Endothelial cell of hepatic sinusoid (primary cell): ENCODE measurements around the gene SERPINA1.

Experiments used
- in situ Hi-C: cut with HindIII; loops from 2 replicates; pipeline ENCODE4 v1.10.0; 2017; ENCODE audit warnings: low sequenced_read_pairs

The SERPINA1 gene

DNA sequence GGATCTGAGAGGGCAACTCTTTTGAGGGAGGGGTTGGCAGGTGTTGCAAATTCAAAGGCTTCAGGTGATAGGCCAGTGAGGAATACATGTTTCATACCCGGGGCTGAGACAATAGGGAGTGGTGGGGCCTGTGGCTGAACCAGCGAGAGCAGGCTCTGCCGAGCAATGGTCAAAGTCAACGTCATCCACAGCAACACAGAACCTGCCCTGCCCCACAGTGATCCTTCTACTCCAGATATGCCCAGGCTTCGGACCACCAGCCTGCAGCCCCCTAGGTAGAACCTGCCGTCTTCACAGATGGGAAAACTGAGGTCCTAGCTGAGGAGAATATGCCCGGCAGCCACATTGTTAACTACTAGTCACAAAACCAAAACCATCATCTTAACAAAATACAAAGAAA is 4.1 kb downstream of the SERPINA1 start:
- in situ Hi-C loops = no loop called here

DNA sequence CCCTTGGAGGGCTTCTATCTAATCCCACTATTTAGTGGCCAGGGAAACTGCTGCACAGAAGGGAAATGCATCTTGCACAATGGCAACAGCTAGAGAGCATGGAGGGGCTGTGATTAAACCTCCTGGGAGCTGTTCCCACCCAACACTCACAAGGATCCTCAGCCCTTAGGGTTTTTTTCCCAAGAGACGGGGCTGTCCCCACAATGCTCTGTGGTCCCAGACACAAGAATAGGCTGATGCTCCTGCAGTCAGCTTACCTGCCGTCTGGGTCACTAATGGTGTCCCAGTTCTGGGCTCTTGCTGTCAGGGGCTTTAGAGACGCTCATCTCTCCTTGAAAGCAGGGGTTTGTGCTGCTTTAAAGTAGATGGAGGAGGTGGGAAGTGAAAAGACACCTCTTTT is 4.6 kb downstream of the SERPINA1 start:
- in situ Hi-C loops = no loop called here

DNA sequence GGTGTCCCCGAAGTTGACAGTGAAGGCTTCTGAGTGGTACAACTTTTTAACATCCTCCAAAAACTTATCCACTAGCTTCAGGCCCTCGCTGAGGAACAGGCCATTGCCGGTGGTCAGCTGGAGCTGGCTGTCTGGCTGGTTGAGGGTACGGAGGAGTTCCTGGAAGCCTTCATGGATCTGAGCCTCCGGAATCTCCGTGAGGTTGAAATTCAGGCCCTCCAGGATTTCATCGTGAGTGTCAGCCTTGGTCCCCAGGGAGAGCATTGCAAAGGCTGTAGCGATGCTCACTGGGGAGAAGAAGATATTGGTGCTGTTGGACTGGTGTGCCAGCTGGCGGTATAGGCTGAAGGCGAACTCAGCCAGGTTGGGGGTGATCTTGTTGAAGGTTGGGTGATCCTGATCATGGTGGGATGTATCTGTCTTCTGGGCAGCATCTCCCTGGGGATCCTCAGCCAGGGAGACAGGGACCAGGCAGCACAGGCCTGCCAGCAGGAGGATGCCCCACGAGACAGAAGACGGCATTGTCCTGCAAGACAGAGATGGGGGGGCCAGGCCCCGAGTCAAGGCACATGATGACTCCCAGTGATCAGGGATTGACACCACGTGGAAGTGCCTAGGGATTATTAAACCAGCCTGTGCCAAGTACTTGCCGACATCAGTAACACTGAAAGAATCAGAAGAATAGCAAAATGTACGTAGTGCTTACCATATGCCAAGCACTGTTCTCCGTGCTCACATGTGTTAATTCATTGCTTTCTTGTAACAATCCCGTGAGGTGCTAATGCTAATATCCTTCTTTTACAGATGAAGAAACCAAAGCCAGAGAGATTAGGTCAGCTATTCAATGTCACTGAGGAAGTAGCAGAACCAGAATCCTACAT is 5.4 kb downstream of the SERPINA1 start:
- in situ Hi-C loops = no loop called here

DNA sequence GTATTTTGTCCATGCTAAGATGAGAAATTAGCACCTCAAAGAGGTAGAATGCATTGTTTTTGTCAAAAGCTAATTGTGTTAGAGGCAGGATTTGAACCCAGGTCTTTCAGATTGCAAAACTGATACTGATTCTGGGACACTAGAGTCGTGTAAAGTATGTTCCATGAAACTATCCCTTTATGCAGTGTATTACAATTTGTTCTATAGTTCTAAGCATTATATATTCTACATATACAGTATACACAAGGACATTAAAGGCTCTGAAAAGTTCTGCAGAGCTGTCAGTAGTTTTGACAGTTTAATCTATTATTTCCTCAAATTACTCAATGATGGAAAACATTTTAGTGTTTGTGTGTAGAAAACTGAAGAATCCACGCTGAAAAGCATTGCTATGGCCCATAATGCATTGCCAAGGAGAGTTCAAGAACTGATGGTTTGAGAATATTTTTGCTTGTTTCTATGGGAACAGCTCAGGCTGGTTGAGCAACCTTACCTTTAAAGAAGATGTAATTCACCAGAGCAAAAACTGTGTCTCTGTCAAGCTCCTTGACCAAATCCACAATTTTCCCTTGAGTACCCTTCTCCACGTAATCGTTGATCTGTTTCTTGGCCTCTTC is 6.2 kb downstream of the SERPINA1 start:
- in situ Hi-C loops = no loop called here

DNA sequence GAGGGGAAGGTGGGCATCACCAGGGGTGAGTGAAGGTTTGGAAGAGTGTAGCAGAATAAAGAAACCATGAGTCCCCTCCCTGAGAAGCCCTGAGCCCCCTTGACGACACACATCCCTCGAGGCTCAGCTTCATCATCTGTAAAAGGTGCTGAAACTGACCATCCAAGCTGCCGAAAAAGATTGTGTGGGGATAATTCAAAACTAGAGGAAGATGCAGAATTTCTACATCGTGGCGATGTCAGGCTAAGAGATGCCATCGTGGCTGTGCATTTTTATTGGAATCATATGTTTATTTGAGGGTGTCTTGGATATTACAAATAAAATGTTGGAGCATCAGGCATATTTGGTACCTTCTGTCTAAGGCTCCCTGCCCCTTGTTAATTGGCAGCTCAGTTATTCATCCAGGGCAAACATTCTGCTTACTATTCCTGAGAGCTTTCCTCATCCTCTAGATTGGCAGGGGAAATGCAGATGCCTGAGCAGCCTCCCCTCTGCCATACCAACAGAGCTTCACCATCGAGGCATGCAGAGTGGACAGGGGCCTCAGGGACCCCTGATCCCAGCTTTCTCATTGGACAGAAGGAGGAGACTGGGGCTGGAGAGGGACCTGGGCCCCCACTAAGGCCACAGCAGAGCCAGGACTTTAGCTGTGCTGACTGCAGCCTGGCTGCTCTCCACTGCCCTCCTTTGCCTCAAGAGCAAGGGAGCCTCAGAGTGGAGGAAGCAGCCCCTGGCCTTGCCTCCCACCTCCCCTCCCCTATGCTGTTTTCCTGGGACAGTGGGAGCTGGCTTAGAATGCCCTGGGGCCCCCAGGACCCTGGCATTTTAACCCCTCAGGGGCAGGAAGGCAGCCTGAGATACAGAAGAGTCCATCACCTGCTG is 7.0 kb downstream of the SERPINA1 start:
- in situ Hi-C loops = no loop called here

DNA sequence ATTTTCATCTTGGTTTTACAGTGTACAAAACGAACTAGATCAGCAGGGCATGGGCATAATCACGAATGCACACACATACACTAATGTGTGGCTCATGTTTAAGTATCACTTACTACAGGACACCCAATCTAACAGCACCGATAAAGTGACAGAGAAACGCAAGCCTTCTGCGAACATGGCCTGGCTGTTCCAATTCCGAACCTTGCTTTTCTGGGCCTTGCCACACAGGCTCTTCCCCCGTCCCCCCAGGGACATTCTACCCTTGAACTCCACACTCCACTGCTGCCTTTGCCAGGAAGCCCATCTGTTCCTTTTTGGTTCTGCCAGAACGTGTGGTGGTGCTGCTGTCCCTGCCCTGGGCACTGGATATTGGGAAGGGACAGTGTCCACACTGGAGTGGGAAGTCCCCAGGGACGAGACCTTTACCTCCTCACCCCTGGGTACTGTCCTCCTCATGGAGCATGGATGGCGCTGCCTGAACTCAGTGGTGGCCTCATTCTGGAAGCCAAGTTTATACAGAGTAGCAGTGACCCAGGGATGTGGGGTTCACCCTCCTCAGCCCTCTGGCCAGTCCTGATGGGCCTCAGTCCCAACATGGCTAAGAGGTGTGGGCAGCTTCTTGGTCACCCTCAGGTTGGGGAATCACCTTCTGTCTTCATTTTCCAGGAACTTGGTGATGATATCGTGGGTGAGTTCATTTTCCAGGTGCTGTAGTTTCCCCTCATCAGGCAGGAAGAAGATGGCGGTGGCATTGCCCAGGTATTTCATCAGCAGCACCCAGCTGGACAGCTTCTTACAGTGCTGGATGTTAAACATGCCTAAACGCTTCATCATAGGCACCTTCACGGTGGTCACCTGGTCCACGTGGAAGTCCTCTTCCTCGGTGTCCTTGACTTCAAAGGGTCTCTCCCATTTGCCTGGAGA is 7.9 kb downstream of the SERPINA1 start:
- in situ Hi-C loops = no loop called here

DNA sequence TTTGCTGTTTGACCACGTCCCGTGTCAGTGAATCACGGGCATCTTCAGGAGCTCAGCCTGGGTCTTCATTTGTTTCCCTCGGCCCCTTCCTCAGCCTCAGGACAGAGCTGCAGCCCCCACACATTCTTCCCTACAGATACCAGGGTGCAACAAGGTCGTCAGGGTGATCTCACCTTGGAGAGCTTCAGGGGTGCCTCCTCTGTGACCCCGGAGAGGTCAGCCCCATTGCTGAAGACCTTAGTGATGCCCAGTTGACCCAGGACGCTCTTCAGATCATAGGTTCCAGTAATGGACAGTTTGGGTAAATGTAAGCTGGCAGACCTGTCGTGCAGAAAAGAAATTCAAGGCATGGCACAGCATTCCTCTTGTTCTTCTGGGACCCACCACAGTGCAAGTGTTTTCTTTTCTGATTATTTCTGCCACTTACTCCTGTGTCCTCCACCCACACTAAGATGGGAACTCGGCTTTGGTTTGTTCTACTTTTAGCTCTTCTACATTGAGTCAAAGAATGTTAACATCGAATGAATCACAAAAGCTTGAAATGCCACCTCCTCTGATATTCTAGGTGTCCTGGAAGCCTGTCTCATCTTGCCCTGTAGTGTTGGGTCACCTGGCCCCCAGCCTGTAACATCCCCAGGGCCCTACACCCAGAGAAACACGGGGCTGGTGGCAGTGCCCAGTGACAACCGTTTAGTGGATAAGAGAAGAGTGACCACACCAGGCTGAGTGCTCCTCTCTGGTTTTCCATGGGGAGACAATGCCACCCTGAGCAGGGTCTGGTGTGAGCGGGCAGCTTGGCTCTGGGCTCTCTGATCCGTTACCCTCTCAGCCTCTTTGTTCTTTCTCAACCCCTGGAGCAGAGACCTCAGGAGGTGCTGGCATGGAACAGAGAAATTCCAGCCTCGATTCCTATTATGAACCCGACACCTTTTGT is 8.8 kb downstream of the SERPINA1 start:
- in situ Hi-C loops = no loop called here

DNA sequence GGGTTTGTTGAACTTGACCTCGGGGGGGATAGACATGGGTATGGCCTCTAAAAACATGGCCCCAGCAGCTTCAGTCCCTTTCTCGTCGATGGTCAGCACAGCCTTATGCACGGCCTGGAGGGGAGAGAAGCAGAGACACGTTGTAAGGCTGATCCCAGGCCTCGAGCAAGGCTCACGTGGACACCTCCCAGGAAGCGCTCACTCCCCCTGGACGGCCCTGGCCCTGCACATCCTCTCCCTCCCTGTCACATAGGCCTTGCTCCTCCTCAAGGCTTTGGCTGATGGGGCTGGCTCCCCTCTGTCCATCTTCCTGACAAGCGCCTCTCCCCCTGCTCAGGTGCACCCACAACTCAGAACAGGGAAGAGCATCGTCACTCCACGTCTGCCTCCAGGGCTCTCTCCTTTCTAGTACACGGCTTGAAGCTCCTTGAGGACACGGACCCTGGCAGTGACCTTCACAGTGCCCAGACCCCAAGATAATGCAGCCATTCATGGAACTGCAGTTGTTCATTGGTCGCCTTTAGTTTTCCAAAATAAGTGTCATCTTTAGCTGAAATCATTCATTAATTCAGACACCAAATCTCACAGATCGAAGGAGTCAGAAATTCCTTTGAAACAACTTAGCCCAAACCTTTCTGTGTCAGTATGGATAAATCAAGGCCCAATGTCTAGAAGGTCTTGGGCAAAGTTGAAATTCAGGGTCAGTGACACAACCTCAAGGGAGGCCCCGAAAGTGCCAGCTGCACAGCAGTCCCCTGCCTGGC is 9.7 kb downstream of the SERPINA1 start:
- in situ Hi-C loops = no loop called here

DNA sequence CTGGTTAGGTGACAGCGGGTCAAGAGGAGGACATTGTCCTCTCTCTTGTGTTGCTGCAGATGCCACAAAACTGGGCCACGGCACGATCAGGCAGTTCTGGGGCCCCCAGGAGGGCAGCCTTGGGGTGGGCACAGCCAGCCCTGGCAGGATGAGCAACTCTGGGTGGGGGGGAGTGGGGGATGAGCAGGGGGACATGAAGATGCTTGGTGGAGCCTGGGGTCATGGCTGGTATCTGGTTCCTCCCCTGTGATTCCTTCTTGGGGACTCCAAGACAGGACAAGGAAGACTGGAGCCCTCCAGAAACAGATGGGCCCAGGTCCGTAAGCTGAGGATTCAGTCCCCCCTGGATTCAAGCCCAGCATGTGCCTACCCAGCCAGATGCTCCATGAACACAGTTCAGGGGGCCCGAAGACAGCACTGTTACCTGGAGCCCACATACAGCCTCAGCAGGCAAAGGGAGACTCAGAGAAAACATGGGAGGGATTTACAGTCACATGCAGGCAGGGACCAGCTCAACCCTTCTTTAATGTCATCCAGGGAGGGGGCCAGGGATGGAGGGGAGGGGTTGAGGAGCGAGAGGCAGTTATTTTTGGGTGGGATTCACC is 10.4 kb downstream of the SERPINA1 start:
- in situ Hi-C loops = no loop called here

DNA sequence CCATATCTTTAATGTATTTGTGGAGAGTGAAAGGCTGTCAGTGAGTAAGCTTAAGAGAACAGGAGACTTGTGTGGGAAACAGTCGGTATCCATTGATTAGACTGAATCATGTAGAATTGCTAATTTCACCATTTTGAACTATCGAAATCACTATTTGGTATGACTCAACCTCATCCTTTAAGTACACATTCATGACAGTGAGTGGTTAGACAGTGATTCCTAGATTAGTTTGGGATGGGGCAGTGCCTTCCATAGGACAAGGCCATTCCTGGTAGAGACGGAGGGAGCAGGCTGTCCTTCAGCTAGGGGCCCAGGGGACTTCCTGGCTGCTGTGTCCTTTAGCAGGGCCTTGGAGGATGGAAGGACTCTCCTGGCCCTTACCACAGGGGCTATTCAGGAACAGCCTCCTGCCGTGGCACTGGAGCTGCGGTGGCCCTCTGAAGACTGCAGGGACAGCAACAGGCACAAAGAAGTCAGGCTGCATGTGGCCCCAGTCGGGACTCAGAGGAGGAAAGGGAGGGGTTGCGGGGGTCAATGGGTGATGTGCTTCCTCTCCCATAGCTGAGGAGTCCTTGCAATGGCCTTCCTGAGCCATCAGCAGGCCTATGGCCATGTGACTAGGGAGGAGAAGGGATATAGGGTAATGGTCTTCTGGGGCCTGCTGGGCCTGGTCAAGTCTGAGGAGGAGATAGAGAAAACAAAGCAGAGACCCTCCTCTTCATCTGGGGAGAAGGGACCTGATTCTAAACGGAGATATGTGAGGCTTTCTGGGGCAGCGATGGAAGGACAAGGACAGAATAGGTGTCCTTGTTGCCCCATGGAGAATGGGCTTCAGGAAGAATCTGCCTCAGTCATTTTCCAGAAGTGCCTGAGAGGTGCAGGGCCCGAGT is 11.2 kb downstream of the SERPINA1 start:
- in situ Hi-C loops = no loop called here

DNA sequence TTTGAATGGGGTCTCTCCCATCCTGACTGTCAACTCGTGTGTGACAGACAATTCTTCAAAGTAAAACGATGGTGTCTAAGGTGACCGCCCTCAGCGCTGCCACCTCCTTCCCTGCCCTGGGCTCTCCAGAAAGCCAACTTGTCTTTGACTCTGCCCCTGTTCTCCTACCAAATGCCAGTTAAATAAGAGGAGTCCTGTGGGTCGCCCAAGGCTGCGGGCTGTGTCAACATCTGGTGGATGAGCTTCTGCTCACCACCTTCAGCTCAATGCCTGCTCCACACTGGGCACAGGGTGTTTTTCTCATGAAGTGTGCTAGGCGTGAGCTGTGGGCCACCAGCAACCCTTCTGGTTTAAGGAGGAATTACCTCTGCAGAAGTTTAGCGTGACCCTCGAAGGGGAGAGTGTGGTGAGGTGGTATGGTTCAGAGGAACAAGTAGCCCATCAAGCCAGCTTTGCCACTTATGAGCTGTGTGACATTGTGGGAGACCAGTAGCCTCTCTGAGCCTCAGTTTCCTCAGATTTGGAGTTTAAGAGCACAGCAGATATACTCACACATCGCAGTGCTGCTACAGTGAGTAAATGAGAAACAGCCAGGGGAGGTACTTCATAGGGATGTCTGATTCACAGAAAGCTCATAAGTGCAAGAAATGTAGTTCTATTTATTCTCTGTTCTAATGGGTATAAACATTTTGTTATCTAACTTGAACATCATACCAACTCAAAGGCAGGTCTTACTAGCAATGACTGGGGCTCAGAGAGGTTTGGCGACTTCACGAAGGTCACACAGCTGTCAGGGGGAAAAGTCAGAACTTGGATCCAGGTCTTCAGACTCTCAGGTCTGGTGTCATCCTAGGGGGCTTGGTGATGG is 12.1 kb downstream of the SERPINA1 start:
- in situ Hi-C loops = no loop called here

DNA sequence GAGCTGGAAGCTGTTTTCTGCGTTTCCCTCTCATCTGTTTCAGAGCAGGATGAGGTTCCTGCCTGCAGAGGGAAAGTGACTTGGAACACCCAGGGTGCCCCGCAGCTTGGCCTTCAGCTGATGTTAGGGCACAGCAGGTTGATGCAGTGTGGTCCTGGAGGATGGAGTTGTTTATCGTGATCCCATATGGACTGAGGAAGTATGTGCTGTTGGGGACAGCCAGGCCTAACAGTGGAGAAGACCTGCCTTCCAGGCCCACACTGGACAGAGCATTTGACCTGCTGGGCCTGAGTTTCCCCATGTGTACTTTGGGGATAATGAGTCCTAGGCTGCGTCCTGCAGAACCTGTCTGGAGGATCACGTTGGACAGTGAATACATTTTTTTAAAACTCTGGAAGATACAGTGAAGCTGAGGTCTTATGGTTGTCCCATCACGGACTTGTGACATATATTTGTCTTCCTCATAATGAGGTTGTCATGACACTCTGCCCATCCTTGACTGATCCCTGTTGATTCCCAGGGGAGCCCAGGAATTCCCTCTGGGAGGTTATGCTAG is 12.8 kb downstream of the SERPINA1 start:
- in situ Hi-C loops = no loop called here

DNA sequence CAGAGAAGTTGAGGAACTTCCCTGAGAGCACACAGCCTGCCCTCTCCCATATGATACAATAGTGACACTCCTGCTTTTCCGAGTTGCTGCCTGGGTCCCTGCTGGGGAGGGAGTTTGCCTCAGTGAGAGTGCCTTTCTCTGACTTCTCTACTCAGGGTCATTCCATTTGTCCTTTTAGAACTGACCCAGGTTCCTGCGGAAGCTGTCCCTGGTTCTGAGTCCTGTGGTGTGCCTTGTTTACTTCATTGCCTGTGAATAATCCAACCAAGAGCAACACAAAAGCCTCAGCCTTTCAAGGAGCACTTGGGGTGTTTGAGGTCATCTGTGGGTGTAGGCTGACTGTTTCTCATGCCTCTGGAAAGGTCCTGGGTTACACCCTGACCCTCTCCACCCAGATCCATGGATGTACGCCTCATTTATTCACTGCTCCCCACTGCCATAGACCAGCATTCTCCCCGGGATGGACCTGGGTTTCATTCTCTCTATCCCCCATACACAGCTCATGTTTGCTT is 13.6 kb downstream of the SERPINA1 start:
- in situ Hi-C loops = no loop called here

DNA sequence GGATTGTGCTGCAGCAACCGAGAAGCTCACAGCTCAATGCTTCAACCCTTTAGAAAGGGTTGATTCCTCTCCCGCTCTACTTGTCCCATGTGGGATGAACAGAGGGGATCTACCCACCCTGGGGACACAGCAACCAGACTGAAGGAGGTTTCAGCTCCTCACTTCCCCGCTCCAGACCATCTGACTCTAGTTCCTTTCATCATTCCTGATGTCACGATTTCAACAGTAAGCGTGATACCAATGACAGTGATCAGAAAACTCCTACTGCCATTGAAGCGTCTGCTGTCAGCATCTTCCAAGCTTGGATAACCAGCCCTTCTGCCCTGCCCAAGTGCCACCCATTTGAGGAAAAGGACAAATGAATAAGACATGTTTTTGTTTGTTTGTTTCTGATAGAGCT is 14.3 kb downstream of the SERPINA1 start:
- in situ Hi-C loops = no loop called here

DNA sequence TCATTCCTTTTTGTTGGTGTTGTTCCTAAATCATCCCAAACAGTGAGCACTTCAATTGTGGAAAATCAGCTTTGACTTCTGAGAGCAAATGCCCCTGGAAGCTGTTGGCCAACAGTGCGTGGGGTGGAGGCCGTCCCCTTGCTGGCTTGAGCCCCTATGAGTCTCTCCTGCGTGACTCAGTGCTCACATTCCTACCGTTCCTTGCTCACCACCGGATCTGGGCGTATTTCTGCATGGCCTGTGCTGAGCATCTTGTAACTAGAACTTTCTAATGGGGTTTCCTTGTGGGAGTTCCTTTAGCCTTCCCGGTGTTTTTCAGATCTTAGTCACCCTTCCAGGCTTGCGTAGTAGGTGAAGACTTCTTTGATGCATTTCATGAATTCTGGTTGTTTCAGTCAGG is 14.7 kb downstream of the SERPINA1 start:
- in situ Hi-C loops = no loop called here
